CD14-positive monocyte (primary cell): ENCODE measurements around the gene CADM2. TPM values are rescaled to one million over a fixed set of nuclear protein-coding genes. Genes with fewer than 3 reads are reported as not detected.

ENCODE experiments used
- DNase-seq, 3 donors: peaks; one replicate each; pipeline ENCODE4 v3.0.0-alpha.2; 2011 to 2022
- H2AFZ ChIP-seq: 2 replicates; pipeline ENCODE4 v1.6.0; 2012; ENCODE audit warnings: mild to moderate bottlenecking, low read depth, low read length, inconsistent platforms; ENCODE audit not compliant: insufficient read depth, poor library complexity, severe bottlenecking
- H3K27ac ChIP-seq, 2 donors: 1 replicate in 1 of 2; 2 replicates in 1 of 2; pipeline ENCODE4 v1.5.1; 2012 to 2013; ENCODE audit warnings: low read length in 2 of 2, control low read depth in 1 of 2, inconsistent platforms in 1 of 2, low read depth in 1 of 2, mild to moderate bottlenecking in 1 of 2
- H3K27me3 ChIP-seq, 2 donors: one replicate each; pipeline versions ENCODE4 v1.6.0 to v1.6.1; 2011 to 2013; ENCODE audit warnings: low read length in 2 of 2; ENCODE audit not compliant: control insufficient read depth in 2 of 2, insufficient read depth in 2 of 2
- H3K36me3 ChIP-seq, 2 donors: replicated peaks in 1 of 2; 1 replicate in 1 of 2; 2 replicates in 1 of 2; pipeline versions ENCODE4 v1.5.1 to v1.6.1; 2012 to 2013; ENCODE audit warnings: low read length in 2 of 2, control low read depth in 1 of 2, inconsistent platforms in 1 of 2, mild to moderate bottlenecking in 1 of 2; ENCODE audit not compliant: insufficient read depth in 2 of 2, control insufficient read depth in 1 of 2
- H3K4me1 ChIP-seq, 2 donors: 1 replicate in 1 of 2; 2 replicates in 1 of 2; pipeline versions ENCODE4 v1.5.1 to v1.6.1; 2012 to 2013; ENCODE audit warnings: low read length in 2 of 2, control low read depth in 1 of 2, inconsistent platforms in 1 of 2, mild to moderate bottlenecking in 1 of 2, moderate library complexity in 1 of 2; ENCODE audit not compliant: insufficient read depth in 2 of 2, control insufficient read depth in 1 of 2
- H3K4me2 ChIP-seq: replicated peaks from 2 replicates; pipeline ENCODE3; 2012; ENCODE audit warnings: low read length, moderate library complexity, mild to moderate bottlenecking; ENCODE audit not compliant: poor library complexity, severe bottlenecking; ENCODE audit errors: extremely low read depth
- H3K4me3 ChIP-seq, 3 experiments: fragments of 200-600 bp in 1 of 3; sonication (generic) in 1 of 3; replicated peaks in 1 of 3; 1 replicate in 2 of 3; 2 replicates in 1 of 3; pipeline ENCODE4 v1.5.1; 2011 to 2013; ENCODE audit warnings: low read length in 3 of 3, mild to moderate bottlenecking in 3 of 3, control low read depth in 2 of 3, low read depth in 2 of 3, inconsistent platforms in 1 of 3, moderate library complexity in 1 of 3
- H3K79me2 ChIP-seq: 2 replicates; pipeline ENCODE4 v1.6.0; 2012; ENCODE audit warnings: mild to moderate bottlenecking, control low read depth, inconsistent platforms, low read length, moderate library complexity; ENCODE audit not compliant: insufficient read depth
- H3K9ac ChIP-seq: 2 replicates; pipeline ENCODE4 v1.6.0; 2017; ENCODE audit warnings: low read length, mild to moderate bottlenecking; ENCODE audit not compliant: insufficient read depth, poor library complexity, severe bottlenecking
- H3K9me3 ChIP-seq, 2 donors: replicated peaks in 1 of 2; 1 replicate in 1 of 2; 2 replicates in 1 of 2; pipeline versions ENCODE4 v1.5.1 to v1.6.1; 2012 to 2013; ENCODE audit warnings: low read length in 2 of 2, control low read depth in 1 of 2; ENCODE audit not compliant: control insufficient read depth in 1 of 2, insufficient read depth in 1 of 2
- H4K20me1 ChIP-seq: 2 replicates; pipeline ENCODE4 v1.6.0; 2012; ENCODE audit warnings: mild to moderate bottlenecking, low read length, control low read depth, moderate library complexity; ENCODE audit not compliant: insufficient read depth
- H3K27ac Mint-ChIP-seq, 7 donors: one replicate each; pipeline ENCODE4 v1.8.0; 2020; ENCODE audit warnings: mild to moderate bottlenecking in 7 of 7, mixed read lengths in 7 of 7, moderate library complexity in 6 of 7, inconsistent platforms in 2 of 7
- H3K27me3 Mint-ChIP-seq, 3 donors: one replicate each; pipeline ENCODE4 v1.8.0; 2021 to 2022; ENCODE audit warnings: low read depth in 3 of 3, mild to moderate bottlenecking in 3 of 3, mixed read lengths in 3 of 3, moderate library complexity in 3 of 3, inconsistent platforms in 1 of 3
- H3K36me3 Mint-ChIP-seq, 2 donors: one replicate each; pipeline ENCODE4 v1.8.0; 2020; ENCODE audit warnings: mixed read lengths in 2 of 2, inconsistent platforms in 1 of 2, mild to moderate bottlenecking in 1 of 2
- H3K4me1 Mint-ChIP-seq: one replicate; pipeline ENCODE4 v1.8.0; 2020; ENCODE audit warnings: mild to moderate bottlenecking, mixed read lengths
- H3K4me3 Mint-ChIP-seq, 2 donors: one replicate each; pipeline ENCODE4 v1.8.0; 2020; ENCODE audit warnings: mild to moderate bottlenecking in 2 of 2, mixed read lengths in 2 of 2, moderate library complexity in 1 of 2
- H3K9me3 Mint-ChIP-seq, 7 donors: one replicate each; pipeline ENCODE4 v1.8.0; 2020 to 2022; ENCODE audit warnings: mixed read lengths in 7 of 7, mild to moderate bottlenecking in 6 of 7, moderate library complexity in 6 of 7, inconsistent platforms in 2 of 7
- WGBS: methylation state at CpG from one replicate; pipeline ENCODE4 v1.1.5; 2013; ENCODE audit warnings: missing lambda C conversion rate; ENCODE audit not compliant: insufficient coverage; 5-methylcytosine and 5-hydroxymethylcytosine counted together
- intact Hi-C, 2 donors: fragments of 100-400 bp; cut with micrococcal nuclease; formaldehyde crosslinking; loops; one replicate each; pipeline versions ENCODE4 v1.15.0 to v1.15.1; 2023
- polyA plus RNA-seq, 3 donors: library from polyadenylated mRNA; depleted of rRNA in 1 of 3; unstranded in 2 of 3; stranded (reverse) in 1 of 3; fragments of 300-500 nt in 2 of 3; fragments of >200 nt in 1 of 3; fragmentation: Illumina TruSeq in 2 of 3; gene quantifications; 1 replicate in 2 of 3; 2 replicates in 1 of 3; pipeline ENCODE4 v1.2.3, GENCODE V29; 2012 to 2021
- TF ChIP-seq, protein P1 (sequence below): fragments of 200-600 bp; IDR thresholded peaks from one replicate; pipeline ENCODE4 v1.8.0; 2022; ENCODE audit warnings: antibody characterized with exemption, mild to moderate bottlenecking

The CADM2 gene
- polyA plus RNA-seq, 3 donors = not detected

DNA sequence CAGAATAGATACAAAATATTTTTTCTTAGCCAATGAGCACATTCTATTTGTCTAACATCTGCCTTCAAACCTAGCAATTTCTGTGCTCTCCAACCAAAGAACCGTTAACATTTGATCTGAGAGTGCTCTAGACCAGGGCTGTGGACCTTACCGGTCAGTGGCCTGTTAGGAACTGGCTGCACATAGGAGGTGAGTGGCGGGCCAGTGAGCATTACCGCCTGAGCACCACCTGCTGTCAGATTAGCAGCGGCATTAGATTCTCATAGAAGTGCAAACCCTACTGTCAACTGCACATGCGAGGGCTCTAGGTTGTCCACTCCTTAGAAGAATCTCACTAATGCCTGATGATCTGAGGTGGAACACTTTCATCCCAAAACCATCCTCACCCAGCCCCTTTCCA, 131.7 kb downstream of the CADM2 start:
- no peaks in the 10 kb centered on the region for H3K79me2 ChIP-seq
- no peaks in the 10 kb centered on the region for H3K9me3 ChIP-seq
- TF ChIP-seq, protein P1, sequence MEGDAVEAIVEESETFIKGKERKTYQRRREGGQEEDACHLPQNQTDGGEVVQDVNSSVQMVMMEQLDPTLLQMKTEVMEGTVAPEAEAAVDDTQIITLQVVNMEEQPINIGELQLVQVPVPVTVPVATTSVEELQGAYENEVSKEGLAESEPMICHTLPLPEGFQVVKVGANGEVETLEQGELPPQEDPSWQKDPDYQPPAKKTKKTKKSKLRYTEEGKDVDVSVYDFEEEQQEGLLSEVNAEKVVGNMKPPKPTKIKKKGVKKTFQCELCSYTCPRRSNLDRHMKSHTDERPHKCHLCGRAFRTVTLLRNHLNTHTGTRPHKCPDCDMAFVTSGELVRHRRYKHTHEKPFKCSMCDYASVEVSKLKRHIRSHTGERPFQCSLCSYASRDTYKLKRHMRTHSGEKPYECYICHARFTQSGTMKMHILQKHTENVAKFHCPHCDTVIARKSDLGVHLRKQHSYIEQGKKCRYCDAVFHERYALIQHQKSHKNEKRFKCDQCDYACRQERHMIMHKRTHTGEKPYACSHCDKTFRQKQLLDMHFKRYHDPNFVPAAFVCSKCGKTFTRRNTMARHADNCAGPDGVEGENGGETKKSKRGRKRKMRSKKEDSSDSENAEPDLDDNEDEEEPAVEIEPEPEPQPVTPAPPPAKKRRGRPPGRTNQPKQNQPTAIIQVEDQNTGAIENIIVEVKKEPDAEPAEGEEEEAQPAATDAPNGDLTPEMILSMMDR = no peak
- H3K36me3 ChIP-seq = no peaks in the 10 kb centered on the region
- Mint-ChIP-seq H3K27me3 (no peaks in the 10 kb centered on the region), H3K27ac (no peak overlapping the region), H3K36me3 (no peaks in the 10 kb centered on the region), H3K4me1 (no peaks in the 10 kb centered on the region), H3K9me3 (peaks cover 0 to 2% (median 0%) of the 10 kb centered on the region in 7 donors), H3K4me3 (no peak overlapping the region)
- WGBS = 92% methylated on average over 6 of the region's 6 CpGs
- H3K27me3 ChIP-seq = no peaks in the 10 kb centered on the region
- no peak overlapping the region for H3K9ac ChIP-seq
- no peaks in the 10 kb centered on the region for H4K20me1 ChIP-seq
- intact Hi-C loops = no loop called here
- DNase-seq = no peak
- no peak overlapping the region for H2AFZ ChIP-seq
- no peaks in the 10 kb centered on the region for H3K4me1 ChIP-seq
- no peak overlapping the region for H3K27ac ChIP-seq
- H3K4me2 ChIP-seq = no peak overlapping the region
- H3K4me3 ChIP-seq = no peak overlapping the region

DNA sequence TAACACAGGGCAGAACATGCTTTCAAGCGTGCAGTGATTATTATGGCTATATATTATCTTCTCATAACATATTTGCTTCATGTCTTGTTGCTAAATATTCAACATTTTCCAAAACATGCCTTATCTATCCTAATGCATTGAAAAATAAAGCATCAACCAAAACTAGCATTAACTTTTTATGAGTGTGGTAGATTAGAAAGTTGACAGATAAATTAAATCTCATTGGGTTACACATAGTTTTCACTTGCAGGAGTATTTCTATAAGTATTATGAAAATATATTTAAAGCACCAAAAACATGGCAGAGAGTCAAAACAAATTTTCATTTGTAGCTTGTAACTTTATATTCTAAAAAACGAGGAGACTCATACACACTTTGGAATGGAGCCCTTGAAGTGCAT, 141.5 kb downstream of the CADM2 start:
- H3K27me3 ChIP-seq = no peaks in the 10 kb centered on the region
- intact Hi-C loops = no loop called here
- no peaks in the 10 kb centered on the region for H3K9me3 ChIP-seq
- no peak overlapping the region for H3K27ac ChIP-seq
- H3K9ac ChIP-seq = no peak overlapping the region
- H3K36me3 ChIP-seq = no peaks in the 10 kb centered on the region
- TF ChIP-seq, protein P1 = no peak
- Mint-ChIP-seq H3K9me3 (peaks cover 0 to 6% (median 2%) of the 10 kb centered on the region in 7 donors), H3K27ac (no peak overlapping the region), H3K4me3 (no peak overlapping the region), H3K4me1 (no peaks in the 10 kb centered on the region), H3K36me3 (no peaks in the 10 kb centered on the region), H3K27me3 (no peaks in the 10 kb centered on the region)
- no peaks in the 10 kb centered on the region for H3K4me1 ChIP-seq
- WGBS = no CpG with 5 or more reads among the region's 2 CpGs
- H3K79me2 ChIP-seq = no peaks in the 10 kb centered on the region
- no peak overlapping the region for H3K4me3 ChIP-seq
- no peak for DNase-seq
- no peak overlapping the region for H2AFZ ChIP-seq
- H4K20me1 ChIP-seq = no peaks in the 10 kb centered on the region
- H3K4me2 ChIP-seq = no peak overlapping the region
